Measurements from ENCODE around the gene BMAL1.

DNA sequence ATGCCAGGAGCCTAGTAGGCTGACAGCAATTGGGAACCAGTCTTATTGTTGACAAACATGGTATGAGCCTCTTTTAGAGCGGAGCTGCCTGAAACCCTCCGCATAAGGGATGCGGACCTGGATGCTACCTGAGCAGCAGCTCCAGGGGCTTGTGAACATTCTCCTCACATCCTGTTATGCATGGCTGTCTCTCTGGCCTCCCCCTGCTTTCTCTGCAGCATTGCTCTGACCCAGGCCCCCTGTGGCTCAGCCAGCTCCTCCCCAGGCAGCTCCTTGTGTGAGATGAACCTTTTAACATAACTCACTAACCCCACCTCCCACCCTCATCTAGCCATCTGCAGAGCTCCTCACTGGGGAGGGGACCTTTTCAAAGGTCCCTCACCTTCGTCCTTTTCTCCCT lies 6.0 kb downstream of the BMAL1 start:
- TF ChIP-seq, protein P1, sequence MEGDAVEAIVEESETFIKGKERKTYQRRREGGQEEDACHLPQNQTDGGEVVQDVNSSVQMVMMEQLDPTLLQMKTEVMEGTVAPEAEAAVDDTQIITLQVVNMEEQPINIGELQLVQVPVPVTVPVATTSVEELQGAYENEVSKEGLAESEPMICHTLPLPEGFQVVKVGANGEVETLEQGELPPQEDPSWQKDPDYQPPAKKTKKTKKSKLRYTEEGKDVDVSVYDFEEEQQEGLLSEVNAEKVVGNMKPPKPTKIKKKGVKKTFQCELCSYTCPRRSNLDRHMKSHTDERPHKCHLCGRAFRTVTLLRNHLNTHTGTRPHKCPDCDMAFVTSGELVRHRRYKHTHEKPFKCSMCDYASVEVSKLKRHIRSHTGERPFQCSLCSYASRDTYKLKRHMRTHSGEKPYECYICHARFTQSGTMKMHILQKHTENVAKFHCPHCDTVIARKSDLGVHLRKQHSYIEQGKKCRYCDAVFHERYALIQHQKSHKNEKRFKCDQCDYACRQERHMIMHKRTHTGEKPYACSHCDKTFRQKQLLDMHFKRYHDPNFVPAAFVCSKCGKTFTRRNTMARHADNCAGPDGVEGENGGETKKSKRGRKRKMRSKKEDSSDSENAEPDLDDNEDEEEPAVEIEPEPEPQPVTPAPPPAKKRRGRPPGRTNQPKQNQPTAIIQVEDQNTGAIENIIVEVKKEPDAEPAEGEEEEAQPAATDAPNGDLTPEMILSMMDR (IDR thresholded peaks at IDR 0.05): no peak
- TF ChIP-seq EZH2phosphoT487 (IDR thresholded peaks at IDR 0.05): no peak

Data from neural progenitor cell (in vitro differentiated cells).